Activated CD4-positive, alpha-beta T cell treated with anti-CD3 and anti-CD28 coated beads for 24 hours (primary cell): Measurements from ENCODE around the gene TMCC1.
"Not testable (repeated sequence)": the region's sequence is repeated elsewhere in the genome, so short reads cannot be mapped to it uniquely, and the experiment has no call there.

ENCODE experiments used
- DNase-seq, 2 donors: peaks; one replicate each; pipeline ENCODE4 v3.0.0-alpha.2; 2020; ENCODE audit warnings: low read depth in 2 of 2

Gene TMCC1

DNA sequence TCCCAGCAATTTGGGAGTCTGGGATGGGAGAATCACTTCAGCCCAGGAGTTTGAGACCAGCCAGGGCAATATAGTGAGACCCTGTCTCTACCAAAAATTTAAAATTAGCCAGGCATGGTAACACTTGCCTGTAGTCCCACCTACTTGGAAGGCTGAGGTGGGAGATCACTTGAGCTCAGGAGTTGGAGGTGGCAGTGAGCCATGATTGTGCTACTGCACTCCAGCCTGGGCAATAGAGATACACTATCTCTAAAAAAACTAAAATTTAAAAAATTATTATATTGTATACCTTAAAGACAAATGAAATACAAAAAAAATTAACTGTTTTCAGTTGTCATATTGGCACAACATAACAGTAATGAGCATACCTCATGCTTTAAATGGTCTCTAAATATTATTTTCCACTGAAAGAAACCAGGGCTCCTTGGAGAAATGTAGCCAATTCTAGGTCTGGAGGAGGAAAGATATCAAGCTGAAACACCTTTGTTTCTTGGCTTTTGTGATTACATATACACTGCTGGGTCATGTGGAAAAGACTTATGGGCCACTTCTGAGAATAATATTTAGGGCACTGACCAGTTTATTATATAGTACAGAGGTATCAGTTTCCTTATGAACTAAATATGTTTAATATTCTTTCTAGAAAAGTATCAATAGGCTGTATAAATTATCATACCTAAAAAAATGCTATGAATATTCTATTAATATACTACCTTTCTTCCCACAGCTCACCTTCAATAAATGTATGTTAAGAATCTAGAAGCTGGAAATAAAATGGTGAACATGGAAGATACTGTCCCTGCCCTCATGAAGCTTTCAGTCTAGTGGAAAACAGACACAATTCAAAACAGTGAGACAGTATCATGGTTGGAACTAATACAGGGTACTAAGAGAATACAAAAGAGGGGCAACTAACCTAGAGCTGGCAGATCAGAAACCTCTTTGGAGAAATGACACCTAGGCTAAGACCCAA is 119.5 kb downstream of the TMCC1 start:
- DNase-seq: no peak

DNA sequence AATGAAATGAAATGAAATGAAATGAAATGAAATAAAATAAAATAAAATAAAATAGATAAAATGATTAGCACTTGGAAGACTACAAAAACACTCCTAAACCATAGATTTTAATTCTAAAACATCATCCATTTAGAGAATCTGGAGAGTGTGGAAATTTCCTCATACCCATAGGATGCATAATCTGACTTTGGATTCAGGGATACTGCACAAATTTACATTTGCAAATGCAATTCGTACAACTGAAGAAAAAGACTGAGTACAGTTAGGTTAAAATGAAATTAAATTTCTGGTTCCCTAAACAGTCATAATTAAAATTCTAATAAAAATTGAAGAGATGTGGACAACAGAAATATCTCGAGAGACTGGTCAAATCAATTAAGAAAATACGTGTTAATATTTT is 122.9 kb downstream of the TMCC1 start:
- DNase-seq: no peak

DNA sequence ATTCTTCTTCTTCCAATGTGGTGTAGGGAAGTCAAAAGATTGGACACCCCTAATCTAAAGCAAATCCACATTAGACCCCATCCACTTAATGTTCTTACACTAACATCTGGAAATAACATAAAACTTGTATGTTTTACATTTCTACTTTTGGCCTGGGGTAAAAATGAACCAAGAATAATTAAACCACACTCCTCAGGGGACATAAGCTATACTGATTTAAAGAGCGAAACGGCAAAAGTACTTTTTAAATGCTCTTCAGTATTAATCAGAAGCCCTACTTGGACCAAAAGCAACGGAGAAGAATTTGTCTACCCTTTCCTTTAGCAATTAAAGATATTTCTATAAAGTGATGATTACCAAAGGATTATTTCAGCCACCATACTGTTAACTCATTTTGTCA is 123.9 kb downstream of the TMCC1 start:
- DNase-seq: no peak

DNA sequence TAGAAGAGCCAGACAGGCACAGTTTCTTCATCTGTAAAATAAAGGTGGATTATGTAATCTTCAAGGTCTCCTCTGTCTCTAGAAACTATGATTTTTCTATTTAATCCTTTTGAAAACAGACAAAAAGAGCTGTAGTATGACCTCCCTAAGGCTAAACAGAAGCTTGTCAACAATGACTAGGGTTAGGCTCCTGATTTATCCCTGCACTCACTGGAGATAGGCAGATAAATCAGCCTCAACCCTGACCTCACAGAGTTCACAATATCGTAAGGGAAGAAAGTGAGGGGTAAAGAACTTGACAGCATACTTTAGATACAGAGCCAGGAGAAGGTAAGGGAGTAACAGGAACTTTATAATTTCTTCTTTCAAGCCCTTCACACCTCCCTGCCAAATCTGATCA is 124.8 kb downstream of the TMCC1 start:
- no peak for DNase-seq

DNA sequence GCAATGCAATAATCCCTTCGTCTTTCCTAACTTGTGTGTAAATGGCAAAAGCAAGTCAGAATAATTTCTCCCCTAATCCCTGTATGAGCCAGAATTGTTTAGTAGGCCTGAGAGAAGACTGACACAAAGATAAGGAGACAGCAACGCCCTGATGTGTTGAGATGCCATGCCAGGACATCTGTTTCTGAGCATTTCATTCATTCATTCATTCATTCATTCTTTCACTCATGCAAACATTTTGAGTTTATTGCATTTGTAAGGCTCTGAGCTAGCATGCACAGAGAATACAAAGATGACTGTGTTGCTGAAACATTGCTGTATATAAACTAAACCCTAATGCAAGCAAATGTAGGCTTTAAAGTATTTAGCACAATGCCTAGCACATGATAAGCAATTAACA is 127.4 kb downstream of the TMCC1 start:
- no peak for DNase-seq

DNA sequence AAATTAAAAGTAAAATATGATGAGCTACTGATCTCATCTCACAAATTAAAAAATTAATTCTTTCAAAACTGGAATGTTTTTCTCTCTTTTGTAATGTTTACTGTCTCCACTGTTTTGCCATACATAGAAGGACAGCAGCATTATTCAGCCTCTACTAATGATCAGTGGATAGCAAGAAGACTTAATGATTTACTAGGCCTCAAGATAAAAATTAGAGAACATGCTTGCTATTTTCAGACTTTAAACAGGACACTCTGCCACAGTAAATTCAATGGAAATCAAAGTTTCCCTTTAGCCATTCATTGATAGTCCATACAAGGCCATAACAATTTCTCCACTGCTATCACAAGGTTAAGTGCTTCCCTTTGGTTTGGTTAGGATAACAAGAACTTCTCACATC is 129.4 kb downstream of the TMCC1 start:
- DNase-seq: no peak

DNA sequence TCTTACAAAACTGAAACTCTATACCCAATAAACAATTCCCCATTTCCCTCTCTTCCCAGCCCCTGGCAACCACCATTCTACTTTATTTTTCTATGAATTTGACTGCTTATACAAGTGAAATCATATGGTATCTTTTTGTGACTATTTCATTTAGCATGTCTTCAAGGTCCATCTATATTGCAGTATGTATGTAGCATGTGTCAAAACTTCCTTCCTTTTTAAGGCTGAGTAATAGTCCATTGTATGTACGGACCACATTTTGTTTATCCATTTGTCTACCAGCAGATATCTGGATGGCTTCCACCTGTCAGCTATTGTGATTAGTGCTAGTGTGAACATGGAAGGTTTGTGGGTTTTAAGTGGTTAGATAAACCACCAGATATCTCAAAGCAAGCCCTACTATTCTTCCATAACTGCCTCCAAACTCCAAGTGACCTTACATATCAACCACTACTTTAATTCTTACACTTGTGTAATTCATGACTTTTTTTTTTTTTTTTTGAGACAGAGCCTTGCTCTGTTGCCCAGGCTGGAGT is 134.7 kb downstream of the TMCC1 start:
- no peak for DNase-seq

DNA sequence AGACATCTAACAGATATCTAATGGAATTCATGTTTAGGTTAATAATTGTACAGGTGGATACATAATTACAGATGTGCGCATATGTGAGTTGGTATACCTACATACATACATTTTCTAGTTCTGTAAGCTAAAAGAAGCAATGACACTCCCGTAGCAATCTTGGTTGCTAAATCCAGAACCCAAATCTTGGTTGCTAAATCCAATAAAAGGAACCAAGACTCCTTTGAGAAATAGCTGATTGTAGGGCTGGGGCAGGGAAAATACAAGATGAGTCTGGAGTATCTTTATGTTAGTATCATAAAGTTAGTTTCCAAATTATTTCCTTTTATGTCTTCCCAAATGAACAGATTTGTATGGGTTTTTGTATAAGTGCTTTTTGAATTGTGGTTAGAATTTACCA is 135.2 kb downstream of the TMCC1 start:
- DNase-seq: no peak

DNA sequence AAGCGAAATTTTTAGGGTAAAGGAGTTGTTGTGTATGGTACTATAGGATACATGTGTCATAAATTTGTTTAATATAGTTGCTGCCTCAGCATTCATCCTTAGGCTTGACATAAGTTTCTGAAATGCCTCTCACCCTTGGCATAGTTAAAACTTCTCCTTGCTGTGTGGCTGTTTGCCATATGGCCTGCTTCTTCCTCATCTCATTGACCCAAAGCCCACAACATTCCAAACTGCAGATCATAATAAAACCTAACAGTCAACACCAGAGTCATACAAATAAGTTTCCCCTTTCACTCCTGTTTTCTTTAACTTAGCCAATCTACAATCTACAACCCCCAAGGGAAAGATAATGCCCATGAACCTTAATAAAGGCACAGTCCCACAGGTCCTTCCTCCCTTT is 136.6 kb downstream of the TMCC1 start:
- no peak for DNase-seq

DNA sequence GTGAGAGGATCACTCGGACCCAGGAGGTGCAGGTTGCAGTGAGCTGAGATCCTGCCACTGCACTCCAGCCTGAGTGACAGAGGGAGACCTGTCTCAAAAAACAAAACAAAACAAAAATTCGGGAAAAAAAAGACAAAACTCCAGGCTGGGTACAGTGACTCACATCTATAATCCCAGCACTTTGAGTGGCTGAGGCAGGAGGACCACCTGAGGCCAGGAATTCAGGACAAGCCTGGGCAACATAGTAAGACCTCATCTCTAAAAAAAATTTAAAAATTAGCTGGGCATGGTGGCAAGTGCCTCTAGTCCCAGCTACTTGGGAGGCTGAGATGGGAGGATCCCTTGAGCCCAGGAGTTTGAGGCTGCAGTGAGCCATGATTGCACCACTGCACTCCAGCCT is 142.4 kb downstream of the TMCC1 start:
- DNase-seq: not testable (repeated sequence)

DNA sequence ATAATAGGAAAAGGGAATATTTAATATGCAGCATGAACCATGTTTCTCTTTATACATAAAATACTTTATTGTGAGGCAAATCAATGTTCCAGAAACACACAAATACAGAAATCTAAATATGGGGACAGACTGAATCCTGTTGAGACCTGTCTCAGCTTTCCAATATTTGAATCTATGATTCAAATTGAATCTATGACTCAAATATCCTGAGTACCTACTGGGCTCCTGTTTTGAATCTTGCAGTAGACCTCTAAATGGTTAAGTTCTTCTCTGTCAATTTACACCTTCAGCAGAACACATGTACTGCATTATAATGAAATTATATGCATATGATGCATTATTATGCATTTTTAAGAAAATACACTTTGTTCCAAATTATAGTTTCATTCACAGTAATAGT is 143.8 kb downstream of the TMCC1 start:
- no peak for DNase-seq

DNA sequence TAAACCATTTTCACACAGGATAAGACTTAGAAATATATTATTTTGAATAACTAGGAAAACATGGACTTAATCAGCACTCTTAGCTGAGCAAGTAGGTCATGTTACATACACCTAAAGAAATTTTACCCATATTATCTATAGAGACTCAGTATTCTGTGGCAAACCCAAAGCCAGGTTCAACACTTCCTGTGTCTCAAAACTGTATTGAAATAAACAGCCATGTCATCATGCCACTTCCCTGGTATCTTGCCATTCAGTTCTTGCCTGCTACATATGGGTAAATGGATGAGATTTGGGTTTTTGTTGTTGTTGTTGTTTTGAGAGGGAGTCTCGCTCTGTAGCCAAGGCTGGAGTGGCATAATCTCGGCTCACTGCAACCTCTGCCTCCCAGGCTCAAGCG is 145.5 kb downstream of the TMCC1 start:
- DNase-seq: no peak

DNA sequence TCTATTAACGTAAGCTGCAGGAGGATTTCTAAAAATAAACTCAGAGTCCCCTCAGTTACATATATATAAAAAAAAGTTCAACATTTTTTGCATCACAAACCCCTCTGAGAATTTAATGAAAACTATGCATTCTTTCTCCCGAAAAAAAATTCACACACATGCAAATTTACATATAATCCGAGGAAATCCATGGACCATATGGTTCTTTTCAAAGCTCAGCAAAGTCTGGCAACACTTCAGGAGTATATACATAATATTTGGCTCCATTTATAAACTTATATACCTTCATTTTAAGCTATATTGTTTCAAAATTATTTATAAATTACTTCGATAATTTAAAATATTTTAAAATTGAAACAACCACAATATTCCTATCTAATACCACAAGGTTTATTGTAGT is 146.4 kb downstream of the TMCC1 start:
- DNase-seq: no peak

DNA sequence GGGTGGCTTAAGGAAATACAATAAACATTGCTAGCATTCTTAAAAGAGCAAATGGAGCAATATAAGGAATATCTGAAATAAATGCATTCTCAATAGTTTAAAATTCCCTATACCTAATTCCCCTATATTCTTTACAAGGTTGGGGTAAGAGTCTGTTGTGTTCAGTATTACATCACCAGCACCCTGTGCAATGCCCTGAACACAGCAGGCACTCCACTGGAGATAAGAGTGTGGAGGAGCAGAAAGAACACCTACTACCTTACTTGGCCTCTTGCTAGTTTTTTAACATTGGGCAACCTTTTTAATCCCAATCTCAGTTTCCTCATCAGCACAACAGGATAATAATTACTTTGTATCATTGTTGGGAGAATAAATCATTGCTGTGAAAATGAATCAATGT is 146.9 kb downstream of the TMCC1 start:
- no peak for DNase-seq

DNA sequence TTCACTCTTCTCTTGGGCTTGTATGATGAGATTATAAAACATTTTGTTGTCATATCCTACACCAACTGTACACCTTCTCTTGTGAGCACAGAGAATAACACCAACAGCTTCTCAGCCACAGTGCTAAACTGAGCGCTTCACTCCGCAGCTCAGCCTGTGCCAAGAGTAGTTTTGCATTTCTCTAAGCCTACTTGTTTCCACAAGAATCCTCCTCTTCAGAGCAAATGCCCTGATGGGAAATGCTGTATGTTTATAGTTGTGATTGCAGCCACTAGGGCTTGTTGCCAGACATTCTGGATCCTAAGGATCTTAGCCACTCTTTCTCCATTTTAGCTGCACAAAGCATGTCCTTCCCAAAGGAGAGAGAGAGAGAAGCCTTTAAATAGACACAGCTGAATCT is 148.3 kb downstream of the TMCC1 start:
- no peak for DNase-seq

DNA sequence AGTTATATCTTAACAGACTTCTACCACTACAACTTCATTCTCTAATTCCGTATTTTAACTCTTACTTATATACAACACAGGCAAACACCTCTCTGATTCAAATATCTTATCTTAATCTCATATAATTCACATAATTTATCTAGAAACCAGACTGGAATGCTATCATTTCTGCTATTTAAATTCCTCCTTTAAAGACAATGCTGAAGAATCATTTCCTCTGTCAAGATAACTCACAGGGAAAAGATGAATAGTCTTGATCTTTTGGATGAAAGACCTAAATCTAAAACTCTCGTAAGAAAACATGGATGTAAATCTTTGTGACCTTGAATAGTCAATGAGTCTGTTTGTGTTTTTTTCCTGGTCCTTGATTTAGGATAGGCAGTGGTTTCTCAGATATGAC is 151.7 kb downstream of the TMCC1 start:
- no peak for DNase-seq

DNA sequence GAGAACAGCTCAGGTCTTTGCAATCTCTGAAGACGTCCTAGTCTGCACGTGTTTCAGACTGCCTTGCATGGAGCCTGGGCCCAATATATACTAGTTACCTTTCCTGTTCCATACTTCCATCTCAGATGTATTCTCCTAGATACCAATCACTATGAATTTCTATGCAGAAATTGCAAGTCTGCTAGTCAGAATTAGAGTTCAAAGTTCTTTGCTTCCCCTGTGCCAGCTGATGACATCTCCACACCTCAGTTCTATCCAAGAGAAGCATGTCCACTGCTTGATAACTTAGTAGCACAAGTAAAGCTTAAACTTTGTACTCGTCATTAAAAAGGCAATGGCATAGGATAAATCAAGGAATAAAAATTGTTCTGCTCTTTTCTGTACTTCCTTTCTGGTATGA is 153.4 kb downstream of the TMCC1 start:
- DNase-seq: no peak

DNA sequence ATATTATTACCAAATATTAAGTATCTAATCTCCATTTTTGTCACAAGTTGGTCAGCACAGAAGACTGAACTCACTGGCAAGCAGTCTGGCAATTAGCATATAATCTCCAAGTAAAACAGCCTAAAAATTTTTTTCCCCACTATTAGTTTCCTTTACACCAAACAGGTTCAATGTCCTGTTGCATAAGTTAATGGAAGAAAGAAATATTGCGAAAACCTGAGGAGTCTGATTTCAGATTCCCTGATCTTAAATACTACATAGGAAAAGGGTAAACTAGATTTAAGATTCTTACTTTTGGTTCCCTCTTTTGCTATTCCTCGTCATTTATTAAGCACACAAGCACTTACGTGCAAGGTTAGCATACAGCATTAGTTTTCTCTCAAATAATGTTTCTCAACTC is 153.9 kb downstream of the TMCC1 start:
- no peak for DNase-seq

DNA sequence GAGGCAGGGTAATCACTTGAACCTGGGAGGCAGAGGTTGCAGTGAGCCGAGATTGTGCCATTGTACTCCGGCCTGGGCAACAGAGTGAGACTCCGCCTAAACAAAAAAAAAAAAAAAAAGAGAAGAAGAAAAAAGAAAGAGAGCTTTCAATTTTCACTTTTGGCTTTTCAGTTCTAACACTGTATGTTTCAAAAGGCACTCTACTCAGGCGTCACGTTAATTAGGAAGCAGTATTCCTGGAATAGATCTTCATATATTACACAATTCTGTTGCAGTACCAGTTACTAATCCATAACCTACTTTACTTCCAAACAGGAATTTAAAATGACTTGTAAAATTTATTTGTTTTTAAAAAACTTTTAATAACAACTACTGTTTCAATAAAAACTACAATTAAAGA is 155.3 kb downstream of the TMCC1 start:
- no peak for DNase-seq

DNA sequence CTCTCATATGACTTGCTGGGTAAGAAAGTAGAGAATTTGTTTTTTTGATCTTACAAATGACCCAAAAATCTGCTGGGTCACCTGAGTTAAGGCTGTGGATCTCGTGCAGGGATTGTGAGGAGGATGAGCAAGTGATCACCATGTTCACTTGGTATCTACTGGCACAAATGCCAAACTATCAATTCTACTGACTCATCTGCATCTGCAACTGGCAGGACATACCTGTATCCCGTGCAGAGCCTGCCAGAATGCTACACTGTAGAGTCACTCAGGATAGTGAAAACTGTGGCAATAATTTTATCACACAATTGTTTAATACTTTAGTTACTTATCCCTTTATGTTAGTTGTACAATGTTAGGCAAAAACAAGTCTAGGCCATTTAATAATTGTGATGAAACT is 157.4 kb downstream of the TMCC1 start:
- no peak for DNase-seq

DNA sequence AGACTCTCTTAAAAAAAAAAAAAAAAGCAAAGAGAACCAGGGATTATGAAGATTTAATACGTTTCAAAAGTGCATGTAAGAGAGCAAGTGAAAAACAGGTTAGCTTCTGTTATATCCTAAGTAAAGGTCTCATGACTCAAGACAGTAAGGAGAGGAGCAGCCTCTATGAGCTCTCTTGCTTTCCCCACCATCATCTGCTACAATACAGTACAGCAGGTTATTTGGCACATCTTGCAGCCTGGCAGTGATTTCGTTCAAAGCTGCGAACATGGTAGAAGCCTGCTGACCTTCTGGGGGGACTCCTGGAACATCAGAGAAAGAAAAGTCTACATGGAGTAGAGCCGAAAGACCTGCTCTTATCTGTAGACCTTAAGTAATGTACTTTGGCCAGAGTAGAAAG is 157.9 kb downstream of the TMCC1 start:
- no peak for DNase-seq

DNA sequence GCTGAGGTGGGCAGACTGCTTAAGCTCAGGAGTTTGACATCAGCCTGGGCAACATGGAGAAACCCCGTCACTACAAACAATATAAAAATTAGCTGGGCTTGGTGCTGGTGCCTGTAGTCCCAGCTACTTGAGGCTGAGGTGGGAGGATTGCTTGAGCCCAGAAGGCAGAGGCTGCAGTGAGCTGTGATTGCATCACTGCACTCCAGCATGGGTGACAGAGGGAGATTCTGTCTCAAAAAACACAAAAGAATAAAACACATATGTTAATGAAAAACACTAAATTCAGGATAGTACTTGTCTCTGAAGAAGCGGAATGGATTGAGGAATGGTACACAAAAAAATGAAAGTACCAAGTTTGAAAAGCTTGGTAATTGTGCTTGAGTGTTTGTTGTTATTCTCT is 159.1 kb downstream of the TMCC1 start:
- DNase-seq: no peak

DNA sequence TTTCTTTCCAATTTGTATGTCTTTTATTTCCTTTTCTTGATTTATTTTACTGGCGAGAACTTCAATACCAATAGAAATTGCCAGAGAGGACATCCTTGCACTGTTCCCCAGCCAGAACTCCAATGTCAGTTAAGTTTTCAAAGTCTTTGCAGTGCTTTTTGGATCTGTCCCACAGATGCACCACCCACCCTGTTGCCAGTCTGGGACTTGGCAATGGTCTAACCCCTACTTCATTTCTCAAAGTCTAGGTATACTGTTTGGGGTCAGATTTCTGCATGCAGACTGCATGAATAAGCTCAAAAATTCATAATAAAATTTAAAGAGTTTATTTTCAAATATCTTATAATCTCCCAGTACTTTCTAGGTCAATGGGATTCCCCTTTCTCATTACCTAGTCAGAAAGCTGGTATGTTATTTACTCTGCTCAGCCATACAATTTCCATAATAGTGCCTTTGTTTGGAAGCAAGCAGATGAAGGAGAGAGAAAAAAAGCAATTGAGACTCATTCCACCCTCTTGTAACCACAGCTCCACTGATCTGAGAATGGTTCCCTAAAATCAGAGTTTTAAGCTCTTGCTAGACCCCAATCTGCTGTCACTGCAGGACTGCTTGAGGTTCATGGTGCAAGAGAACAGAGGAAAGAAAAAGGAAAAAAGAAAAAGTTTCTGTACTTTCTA is 161.2 kb downstream of the TMCC1 start:
- no peak for DNase-seq
